MM.1S (cell line): ENCODE results near the gene RPS6KA2.

Experiments used
- DNase-seq: peaks from one replicate; pipeline ENCODE4 v3.0.0-alpha.2; 2015
- H2AFZ ChIP-seq: fragments of 300-600 bp; sonication (generic); 2 replicates; pipeline ENCODE4 v1.6.0; 2016; ENCODE audit warnings: antibody characterized with exemption, low read length
- H3F3A ChIP-seq: fragments of 300-600 bp; sonication (generic); 2 replicates; pipeline ENCODE4 v1.6.1; 2016; ENCODE audit warnings: mild to moderate bottlenecking, antibody characterized with exemption, low read length, moderate library complexity, mixed read lengths; ENCODE audit not compliant: insufficient read depth
- H3K27ac ChIP-seq: fragments of 300-600 bp; sonication (generic); 2 replicates; pipeline ENCODE4 v1.5.1; 2016; ENCODE audit warnings: mild to moderate bottlenecking, low read length
- H3K27me3 ChIP-seq: fragments of 300-600 bp; sonication (generic); replicated peaks from 2 replicates; pipeline ENCODE4 v1.6.0; 2016; ENCODE audit warnings: low read length; ENCODE audit not compliant: insufficient read depth
- H3K36me3 ChIP-seq: fragments of 300-600 bp; sonication (generic); replicated peaks from 2 replicates; pipeline ENCODE4 v1.6.1; 2016; ENCODE audit warnings: mild to moderate bottlenecking, low read length, mixed read lengths; ENCODE audit not compliant: insufficient read depth
- H3K4me1 ChIP-seq: fragments of 300-600 bp; sonication (generic); 2 replicates; pipeline ENCODE4 v1.6.1; 2016; ENCODE audit warnings: low read length, mixed read lengths
- H3K4me2 ChIP-seq: fragments of 300-600 bp; sonication (generic); 2 replicates; pipeline ENCODE4 v1.6.0; 2016; ENCODE audit warnings: low read depth, low read length
- H3K4me3 ChIP-seq: fragments of 300-600 bp; sonication (generic); 2 replicates; pipeline ENCODE4 v1.5.1; 2016; ENCODE audit warnings: low read length, mixed read lengths
- H3K79me2 ChIP-seq: fragments of 300-600 bp; sonication (generic); 2 replicates; pipeline ENCODE4 v1.6.1; 2016; ENCODE audit warnings: mixed run types, low read length, mixed read lengths
- H3K9ac ChIP-seq: fragments of 300-600 bp; sonication (generic); 2 replicates; pipeline ENCODE4 v1.6.1; 2016; ENCODE audit warnings: low read length, mixed read lengths
- H3K9me2 ChIP-seq: fragments of 300-600 bp; sonication (generic); replicated peaks from 2 replicates; pipeline ENCODE4 v1.6.1; 2016; ENCODE audit warnings: mild to moderate bottlenecking, low read length, mixed read lengths; ENCODE audit not compliant: insufficient read depth
- H3K9me3 ChIP-seq: fragments of 300-600 bp; sonication (generic); replicated peaks from 2 replicates; pipeline ENCODE4 v1.6.1; 2016; ENCODE audit warnings: mild to moderate bottlenecking, low read length, mixed read lengths; ENCODE audit not compliant: insufficient read depth
- H4K20me1 ChIP-seq: fragments of 300-600 bp; sonication (generic); 2 replicates; pipeline ENCODE4 v1.6.1; 2016; ENCODE audit warnings: mild to moderate bottlenecking, low read length, moderate library complexity, mixed read lengths; ENCODE audit not compliant: insufficient read depth
- CTCF ChIP-seq: fragments of 300-600 bp; sonication (generic); IDR thresholded peaks from 2 replicates; pipeline ENCODE4 v1.5.1; 2016; ENCODE audit warnings: antibody characterized with exemption, low read length, mixed read lengths
- EZH2 ChIP-seq: fragments of 300-600 bp; sonication (generic); optimal IDR thresholded peaks from 2 replicates; pipeline ENCODE3; 2017; ENCODE audit warnings: low read depth, mild to moderate bottlenecking, antibody characterized with exemption, low read length, mixed read lengths
- EZH2phosphoT487 ChIP-seq: fragments of 300-600 bp; sonication (generic); IDR thresholded peaks from 2 replicates; pipeline ENCODE4 v1.6.1; 2018; ENCODE audit warnings: antibody characterized with exemption, low read length

Gene RPS6KA2

GRCh38 chr6:166581091-166581511 is 46.0 kb downstream of the RPS6KA2 start:
- Histone ChIP-seq H4K20me1 (no peaks in the 10 kb centered on the region), H3K4me1 (no peaks in the 10 kb centered on the region), H3K36me3 (no peaks in the 10 kb centered on the region), H3K4me3 (no peak overlapping the region), H3K9me3 (no peaks in the 10 kb centered on the region), H2AFZ (no peak overlapping the region), H3K9me2 (no peaks in the 10 kb centered on the region), H3F3A (no peaks in the 10 kb centered on the region), H3K9ac (no peak overlapping the region), H3K4me2 (no peak overlapping the region), H3K27ac (no peak overlapping the region), H3K79me2 (no peaks in the 10 kb centered on the region), H3K27me3 (no peaks in the 10 kb centered on the region)
- no peak for TF ChIP-seq CTCF
- TF ChIP-seq EZH2phosphoT487, result no peak
- no peak for TF ChIP-seq EZH2
- DNase-seq, result no peak

- H4K20me1 ChIP-seq, result no peaks in the 10 kb centered on the region
- no peak overlapping the region for H3K4me3 ChIP-seq
- no peak overlapping the region for H3K4me2 ChIP-seq
- H2AFZ ChIP-seq, result no peak overlapping the region
- H3K4me1 ChIP-seq, result no peaks in the 10 kb centered on the region
- H3F3A ChIP-seq, result no peaks in the 10 kb centered on the region
- no peak overlapping the region for H3K27ac ChIP-seq
- H3K9me2 ChIP-seq, result no peaks in the 10 kb centered on the region
- H3K9me3 ChIP-seq, result no peaks in the 10 kb centered on the region
- DNase-seq, result no peak
- no peaks in the 10 kb centered on the region for H3K27me3 ChIP-seq
- H3K36me3 ChIP-seq, result no peaks in the 10 kb centered on the region
- no peaks in the 10 kb centered on the region for H3K79me2 ChIP-seq
- TF ChIP-seq EZH2 (no peak), EZH2phosphoT487 (no peak), CTCF (no peak)
- no peak overlapping the region for H3K9ac ChIP-seq
Observed at GRCh38 chr6:166580076-166581050, 46.7 kb downstream of the RPS6KA2 start.

GRCh38 chr6:166579237-166579850 is 47.7 kb downstream of the RPS6KA2 start:
- Histone ChIP-seq H3K4me1 (no peaks in the 10 kb centered on the region), H3K4me2 (no peak overlapping the region), H3F3A (no peaks in the 10 kb centered on the region), H4K20me1 (no peaks in the 10 kb centered on the region), H3K9ac (no peak overlapping the region), H3K9me3 (no peaks in the 10 kb centered on the region), H3K27me3 (no peaks in the 10 kb centered on the region), H3K79me2 (no peaks in the 10 kb centered on the region), H3K36me3 (no peaks in the 10 kb centered on the region), H3K4me3 (no peak overlapping the region), H2AFZ (no peak overlapping the region), H3K27ac (no peak overlapping the region), H3K9me2 (no peaks in the 10 kb centered on the region)
- TF ChIP-seq CTCF (no peak), EZH2phosphoT487 (no peak), EZH2 (no peak)
- DNase-seq, result no peak
